Ishikawa (cell line): Measurements from ENCODE around the gene FURIN.

Source experiments
- EP300 ChIP-seq: IDR thresholded peaks from 2 replicates; pipeline ENCODE4 v1.6.1; 2012; ENCODE audit warnings: borderline replicate concordance
- RAD21 ChIP-seq: IDR thresholded peaks from 2 replicates; pipeline ENCODE4 v1.6.1; 2012; ENCODE audit warnings: low read depth

GRCh38 chr15:90872486-90873184 is 4.2 kb downstream of the FURIN start:
- no peak for TF ChIP-seq RAD21
- no peak for TF ChIP-seq EP300
